Body of pancreas (tissue), 4 donors: ENCODE data around the gene KIRREL3. TPM values are rescaled to one million over a fixed set of nuclear protein-coding genes. Genes with fewer than 3 reads are reported as not detected.
"Not testable (repeated sequence)": the region's sequence is repeated elsewhere in the genome, so short reads cannot be mapped to it uniquely, and the experiment has no call there.

Source experiments
- ATAC-seq: fragments of 150-250 bp; one replicate; pipeline ENCODE4 v1.9.1; 2016
- DNase-seq, 4 donors: peaks; one replicate each; pipeline ENCODE4 v3.0.0-alpha.2; 2019
- H3K27ac ChIP-seq, 4 donors: fragments of 200-600 bp; sonication (generic); 1 replicate in 3 of 4; 2 replicates in 1 of 4; pipeline versions ENCODE4 v1.5.1 to v1.6.1; 2016 to 2019; ENCODE audit warnings: mild to moderate bottlenecking in 1 of 4, mixed read lengths in 1 of 4, moderate library complexity in 1 of 4
- H3K27me3 ChIP-seq, 2 donors: fragments of 200-600 bp; sonication (generic); one replicate each; pipeline ENCODE4 v1.6.0; 2016; ENCODE audit warnings: mild to moderate bottlenecking in 1 of 2
- H3K36me3 ChIP-seq, 2 donors: fragments of 200-600 bp; sonication (generic); replicated peaks in 1 of 2; 2 replicates each; pipeline ENCODE4 v1.5.1; 2016; ENCODE audit warnings: low read depth in 2 of 2; ENCODE audit not compliant: insufficient read depth in 1 of 2
- H3K4me1 ChIP-seq: fragments of 200-600 bp; sonication (generic); one replicate; pipeline ENCODE4 v1.6.0; 2016
- H3K4me3 ChIP-seq, 2 donors: fragments of 200-600 bp; sonication (generic); 1 replicate in 1 of 2; 2 replicates in 1 of 2; pipeline ENCODE4 v1.5.1; 2016 to 2019
- H3K9me3 ChIP-seq, 3 donors: fragments of 200-600 bp; sonication (generic); 1 replicate in 2 of 3; 2 replicates in 1 of 3; pipeline ENCODE4 v1.5.1; 2016
- POLR2A ChIP-seq, 3 donors: fragments of 450-650 bp; IDR thresholded peaks; one replicate each; pipeline ENCODE4 v1.6.1; 2016; ENCODE audit warnings: antibody characterized with exemption in 3 of 3, mild to moderate bottlenecking in 2 of 3
- WGBS, 2 donors: methylation state at CpG; one replicate each; pipeline ENCODE4 v1.1.5; 2017; 5-methylcytosine and 5-hydroxymethylcytosine counted together
- intact Hi-C: fragments of 100-400 bp; cut with DNase I; formaldehyde crosslinking; loops from one replicate; pipeline ENCODE4 v1.15.1; 2023
- microRNA-seq, 2 donors: library from miRNA; unstranded; fragments of <30 nt; microRNA quantifications; one replicate each; pipeline ENCODE4, GENCODE V29; 2016; ENCODE audit warnings: borderline number of aligned reads in 2 of 2, borderline replicate concordance in 2 of 2
- small RNA-seq: library from RNA; depleted of rRNA; stranded (forward); fragments of <200 nt; gene quantifications from one replicate; pipeline ENCODE3, GENCODE V24; 2016
- total RNA-seq, 2 donors: library from RNA; depleted of rRNA; stranded (reverse); fragments of >200 nt; gene quantifications; one replicate each; pipeline ENCODE4 v1.1.0, GENCODE V29; 2016
- TF ChIP-seq, protein P1 (sequence below), 7 experiments: fragments of 450-650 bp in 4 of 7; fragments of 200-600 bp in 3 of 7; sonication (generic) in 3 of 7; IDR thresholded peaks; one replicate each; pipeline ENCODE4 v1.5.1; 2016 to 2019; ENCODE audit warnings: antibody characterized with exemption in 7 of 7

Gene KIRREL3
- total RNA-seq, 2 donors from 2014 or later = 0.26 TPM; not detected in 1

DNA sequence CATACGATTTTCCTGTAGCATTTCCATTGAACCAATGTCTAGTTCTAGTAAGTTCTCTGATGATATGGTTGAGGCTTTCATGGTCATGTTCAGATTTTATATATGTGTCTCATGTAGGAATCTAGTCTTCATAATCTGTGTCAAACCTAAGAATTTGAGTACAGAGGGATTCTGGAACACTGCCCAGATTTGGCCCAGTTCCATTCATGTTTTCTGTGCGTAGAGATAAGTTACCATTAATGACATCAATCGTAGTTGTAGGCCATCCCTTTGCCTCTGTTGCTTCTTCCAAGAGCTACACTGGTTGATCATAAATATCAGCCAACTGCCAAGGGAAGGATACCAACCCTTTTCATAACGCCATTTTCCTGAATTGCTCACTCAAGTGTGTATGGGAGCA, 621.8 kb downstream of the KIRREL3 start:
- intact Hi-C loops = no loop called here
- TF ChIP-seq POLR2A (IDR thresholded peaks at IDR 0.05) = no peak
- TF ChIP-seq, protein P1, sequence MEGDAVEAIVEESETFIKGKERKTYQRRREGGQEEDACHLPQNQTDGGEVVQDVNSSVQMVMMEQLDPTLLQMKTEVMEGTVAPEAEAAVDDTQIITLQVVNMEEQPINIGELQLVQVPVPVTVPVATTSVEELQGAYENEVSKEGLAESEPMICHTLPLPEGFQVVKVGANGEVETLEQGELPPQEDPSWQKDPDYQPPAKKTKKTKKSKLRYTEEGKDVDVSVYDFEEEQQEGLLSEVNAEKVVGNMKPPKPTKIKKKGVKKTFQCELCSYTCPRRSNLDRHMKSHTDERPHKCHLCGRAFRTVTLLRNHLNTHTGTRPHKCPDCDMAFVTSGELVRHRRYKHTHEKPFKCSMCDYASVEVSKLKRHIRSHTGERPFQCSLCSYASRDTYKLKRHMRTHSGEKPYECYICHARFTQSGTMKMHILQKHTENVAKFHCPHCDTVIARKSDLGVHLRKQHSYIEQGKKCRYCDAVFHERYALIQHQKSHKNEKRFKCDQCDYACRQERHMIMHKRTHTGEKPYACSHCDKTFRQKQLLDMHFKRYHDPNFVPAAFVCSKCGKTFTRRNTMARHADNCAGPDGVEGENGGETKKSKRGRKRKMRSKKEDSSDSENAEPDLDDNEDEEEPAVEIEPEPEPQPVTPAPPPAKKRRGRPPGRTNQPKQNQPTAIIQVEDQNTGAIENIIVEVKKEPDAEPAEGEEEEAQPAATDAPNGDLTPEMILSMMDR (IDR thresholded peaks at IDR 0.05) = no peak

DNA sequence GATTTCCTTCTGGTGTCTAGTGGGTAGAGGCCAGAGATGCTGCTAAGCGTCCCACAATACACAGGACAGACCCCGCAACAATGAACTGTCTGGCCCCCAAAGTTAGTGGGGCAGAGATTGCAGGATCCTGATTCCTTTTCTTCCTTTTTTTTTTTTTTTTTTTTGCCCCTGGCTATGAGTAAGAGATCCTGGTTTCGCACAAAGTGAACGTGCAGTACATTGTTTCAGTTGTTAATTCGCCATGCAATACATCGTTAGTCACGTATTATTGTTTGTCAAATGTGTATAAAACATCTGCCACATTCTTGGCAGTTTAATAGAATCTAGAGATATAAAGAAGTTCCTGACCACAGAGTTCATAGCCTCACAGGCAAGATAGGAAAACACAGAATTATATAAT, 624.8 kb downstream of the KIRREL3 start:
- H3K4me3 ChIP-seq = no peak overlapping the region
- no peak overlapping the region for H3K27ac ChIP-seq
- H3K9me3 ChIP-seq = no peaks in the 10 kb centered on the region
- intact Hi-C loops = no loop called here
- DNase-seq = no peak
- ATAC-seq = no peak
- 88 to 96% methylated on average over 7 of the region's 7 CpGs for WGBS, 2 donors
- no peaks in the 10 kb centered on the region for H3K27me3 ChIP-seq
- TF ChIP-seq, protein P1 (IDR thresholded peaks at IDR 0.05) = no peak
- TF ChIP-seq POLR2A (IDR thresholded peaks at IDR 0.05) = no peak
- H3K36me3 ChIP-seq = no peaks in the 10 kb centered on the region
- H3K4me1 ChIP-seq = no peaks in the 10 kb centered on the region

More for the DNA sequence above, 621.8 kb downstream of the KIRREL3 start:
- Histone ChIP-seq H3K4me1 (no peaks in the 10 kb centered on the region), H3K9me3 (no peaks in the 10 kb centered on the region), H3K4me3 (no peak overlapping the region), H3K27me3 (no peaks in the 10 kb centered on the region), H3K36me3 (no peaks in the 10 kb centered on the region), H3K27ac (no peak overlapping the region)
- ATAC-seq (no peak), DNase-seq (no peak)
- WGBS, 2 donors = 45 to 61% methylated on average over 4 of the region's 4 CpGs

DNA sequence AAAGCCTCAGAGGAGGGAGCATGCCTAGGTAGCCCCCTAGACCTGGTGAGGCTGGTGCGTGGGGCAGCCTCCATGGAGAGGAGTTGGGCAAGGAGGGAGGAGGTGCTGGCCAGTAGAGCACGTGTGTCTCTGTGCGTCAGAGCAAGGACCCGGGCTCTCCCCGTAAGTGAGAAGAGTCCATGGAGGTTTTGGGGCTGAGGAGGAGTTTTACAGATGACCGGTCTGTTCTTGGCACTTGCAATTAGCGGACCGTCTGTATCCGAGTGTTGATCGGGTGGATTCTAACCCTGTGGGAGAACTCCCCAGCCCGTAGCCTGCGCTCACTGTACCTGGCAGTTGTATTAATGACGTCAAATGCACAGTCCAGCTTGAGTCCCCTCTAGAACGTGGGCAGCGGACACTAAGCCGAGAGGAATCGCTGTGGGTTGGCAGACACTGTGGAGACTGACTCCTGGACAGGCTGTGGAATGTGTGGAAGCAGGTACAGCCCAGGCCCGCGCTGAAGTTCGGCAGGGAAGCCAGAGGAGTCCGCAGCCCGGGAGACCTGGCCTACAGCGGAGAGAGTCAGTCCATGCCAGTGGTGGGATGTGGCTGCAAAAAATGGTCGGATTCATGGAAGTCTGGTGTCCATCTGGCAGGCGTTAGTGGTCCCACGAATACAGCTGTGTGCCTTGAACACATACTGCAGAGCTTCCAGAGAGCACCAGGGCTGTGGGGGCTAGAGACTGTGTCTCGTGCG, 625.8 kb downstream of the KIRREL3 start:
- intact Hi-C loops, DNase-seq, H3K27me3 ChIP-seq, H3K9me3 ChIP-seq, H3K36me3 ChIP-seq, H3K4me1 ChIP-seq, H3K4me3 ChIP-seq, H3K27ac ChIP-seq: not testable (repeated sequence)
- ATAC-seq = peak; percentile 48
- WGBS, 2 donors = 87% methylated on average over 10 to 19 of the region's 28 CpGs

DNA sequence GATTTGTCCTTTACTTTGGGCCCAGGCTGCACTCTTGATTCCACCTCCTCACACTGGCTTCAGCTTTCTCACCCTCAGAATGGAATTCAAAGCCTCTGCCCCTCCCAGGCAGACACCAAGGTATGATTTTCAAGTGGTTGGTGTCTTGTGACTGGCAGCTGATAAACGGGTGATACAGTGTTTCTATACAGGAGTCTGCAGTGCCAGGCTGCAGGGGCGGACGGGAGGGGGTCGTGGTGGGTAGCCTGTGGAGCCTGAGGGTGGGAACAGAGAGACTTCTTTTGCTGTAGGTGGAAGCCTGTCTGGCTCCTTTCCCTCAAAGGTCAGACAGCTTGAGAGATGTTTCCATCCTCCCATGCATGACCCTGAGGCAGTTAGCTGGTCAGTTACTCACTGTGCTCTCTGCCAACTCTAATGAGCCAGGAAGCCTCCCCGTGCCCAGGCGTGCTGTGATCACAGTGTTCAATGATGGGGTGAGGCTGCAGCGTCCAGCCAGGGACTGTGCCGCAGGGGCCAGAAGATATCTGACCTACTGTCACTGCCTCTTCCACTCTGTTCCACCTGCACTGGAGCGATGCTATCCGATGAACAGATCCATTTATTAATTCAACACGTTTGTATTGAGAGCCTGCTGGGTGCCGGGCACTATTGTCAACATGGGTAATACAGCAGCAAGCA, 627.0 kb downstream of the KIRREL3 start:
- H3K27me3 ChIP-seq, ATAC-seq, DNase-seq, H3K4me1 ChIP-seq, H3K36me3 ChIP-seq, intact Hi-C loops, H3K9me3 ChIP-seq, H3K4me3 ChIP-seq, H3K27ac ChIP-seq: not testable (repeated sequence)
- 65% methylated on average over 10 to 12 of the region's 12 CpGs for WGBS, 2 donors

Small RNA genes lying within 50 kb of the gene (microRNA-seq; reads per million reads assigned to microRNA genes)
- gene MIR3167 = 0 reads per million in 2 donors

Small RNA genes lying within 50 kb of the gene (small RNA-seq; reads per million reads assigned to genes)
- gene AP001318.3 = not detected
- gene MIR3167 = not detected
